GM06990 (cell line): ENCODE measurements around the gene RNF175.
"Not testable (repeated sequence)": the region's sequence is repeated elsewhere in the genome, so short reads cannot be mapped to it uniquely, and the experiment has no call there.

Experiments used
- DNase-seq: peaks from one replicate; pipeline ENCODE4 v3.0.0-alpha.2; 2011; ENCODE audit not compliant: insufficient read length; ENCODE audit errors: extremely low read depth
- H3K27me3 ChIP-seq: replicated peaks from 2 replicates; pipeline ENCODE4 v1.6.0; 2011; ENCODE audit warnings: low read length; ENCODE audit not compliant: control insufficient read depth, insufficient read depth
- H3K36me3 ChIP-seq: 2 replicates; pipeline ENCODE4 v1.5.1; 2011; ENCODE audit warnings: low read length; ENCODE audit not compliant: control insufficient read depth, insufficient read depth
- H3K4me3 ChIP-seq: replicated peaks from 2 replicates; pipeline ENCODE4 v1.5.1; 2011; ENCODE audit warnings: low read depth, mild to moderate bottlenecking, control low read depth, low read length
- TF ChIP-seq, protein P1 (sequence below): IDR thresholded peaks from 2 replicates; pipeline ENCODE4 v1.5.1; 2011; ENCODE audit warnings: low read length, control low read depth, mild to moderate bottlenecking, inconsistent platforms; ENCODE audit not compliant: insufficient read depth, poor library complexity, severe bottlenecking

Gene RNF175

DNA sequence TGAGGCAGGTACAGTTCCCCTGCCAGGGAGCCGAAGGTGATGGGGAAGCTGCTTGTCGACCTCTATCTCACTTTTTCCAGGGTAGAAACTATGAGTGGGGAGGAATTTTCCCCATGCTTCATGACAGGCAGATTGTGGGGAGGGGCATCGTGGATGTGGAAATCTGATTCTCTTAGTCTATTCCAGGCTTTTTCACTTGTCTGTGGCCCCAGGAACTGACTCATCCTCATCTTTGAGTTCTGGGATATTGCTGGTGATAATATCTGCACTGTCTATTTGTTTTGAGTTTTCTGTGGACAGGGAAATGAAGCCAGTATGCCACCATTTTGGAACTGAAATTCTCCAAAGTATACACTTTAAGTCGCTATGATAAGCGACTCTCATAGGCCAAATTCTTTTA, 83.3 kb downstream of the RNF175 start:
- Histone ChIP-seq H3K36me3 (no peaks in the 10 kb centered on the region), H3K4me3 (no peak overlapping the region), H3K27me3 (no peaks in the 10 kb centered on the region)
- no peak for DNase-seq
- TF ChIP-seq, protein P1, sequence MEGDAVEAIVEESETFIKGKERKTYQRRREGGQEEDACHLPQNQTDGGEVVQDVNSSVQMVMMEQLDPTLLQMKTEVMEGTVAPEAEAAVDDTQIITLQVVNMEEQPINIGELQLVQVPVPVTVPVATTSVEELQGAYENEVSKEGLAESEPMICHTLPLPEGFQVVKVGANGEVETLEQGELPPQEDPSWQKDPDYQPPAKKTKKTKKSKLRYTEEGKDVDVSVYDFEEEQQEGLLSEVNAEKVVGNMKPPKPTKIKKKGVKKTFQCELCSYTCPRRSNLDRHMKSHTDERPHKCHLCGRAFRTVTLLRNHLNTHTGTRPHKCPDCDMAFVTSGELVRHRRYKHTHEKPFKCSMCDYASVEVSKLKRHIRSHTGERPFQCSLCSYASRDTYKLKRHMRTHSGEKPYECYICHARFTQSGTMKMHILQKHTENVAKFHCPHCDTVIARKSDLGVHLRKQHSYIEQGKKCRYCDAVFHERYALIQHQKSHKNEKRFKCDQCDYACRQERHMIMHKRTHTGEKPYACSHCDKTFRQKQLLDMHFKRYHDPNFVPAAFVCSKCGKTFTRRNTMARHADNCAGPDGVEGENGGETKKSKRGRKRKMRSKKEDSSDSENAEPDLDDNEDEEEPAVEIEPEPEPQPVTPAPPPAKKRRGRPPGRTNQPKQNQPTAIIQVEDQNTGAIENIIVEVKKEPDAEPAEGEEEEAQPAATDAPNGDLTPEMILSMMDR, result no peak

DNA sequence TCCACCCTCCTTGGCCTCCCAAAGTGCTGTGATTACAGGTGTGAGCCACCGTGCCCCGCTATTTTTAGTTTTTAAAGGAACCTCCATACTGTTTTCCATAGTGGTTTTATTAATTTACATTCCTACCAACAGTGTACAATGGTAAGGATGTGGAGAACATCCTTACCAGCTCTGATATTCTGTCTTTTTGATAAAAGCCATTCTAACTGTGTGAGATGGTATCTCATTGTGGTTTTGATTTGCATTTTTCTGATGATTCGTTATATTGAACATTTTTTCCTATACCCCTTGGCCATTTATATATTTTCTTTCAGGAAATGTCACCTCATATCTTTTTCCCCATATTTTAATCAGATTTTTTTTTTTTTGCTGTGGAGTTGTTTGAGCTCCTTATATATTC, 90.0 kb downstream of the RNF175 start:
- DNase-seq, result no peak
- no peaks in the 10 kb centered on the region for H3K27me3 ChIP-seq
- H3K36me3 ChIP-seq, result no peaks in the 10 kb centered on the region
- TF ChIP-seq, protein P1, result no peak
- no peak overlapping the region for H3K4me3 ChIP-seq

DNA sequence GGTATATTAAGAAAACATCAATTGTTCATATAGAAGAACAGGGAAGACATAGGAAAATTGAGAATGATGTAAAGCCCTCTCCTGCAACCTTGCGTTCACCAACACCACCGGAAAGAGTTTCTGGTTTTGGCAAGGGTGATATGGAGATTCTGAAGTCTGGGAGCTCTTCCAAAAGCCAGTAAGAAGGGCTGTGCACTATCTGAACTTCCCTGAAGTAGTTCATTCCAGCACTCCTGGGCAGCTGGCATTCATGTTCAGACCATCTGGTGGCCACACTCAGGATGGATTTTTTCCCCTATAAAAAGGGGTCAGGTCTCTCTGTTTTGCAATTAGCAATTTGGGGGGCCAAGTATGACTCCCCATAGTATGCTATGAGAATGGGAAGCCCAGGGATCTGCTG, 91.2 kb downstream of the RNF175 start:
- TF ChIP-seq, protein P1, result no peak
- DNase-seq, result no peak
- no peaks in the 10 kb centered on the region for H3K27me3 ChIP-seq
- H3K4me3 ChIP-seq, result no peak overlapping the region
- no peaks in the 10 kb centered on the region for H3K36me3 ChIP-seq

DNA sequence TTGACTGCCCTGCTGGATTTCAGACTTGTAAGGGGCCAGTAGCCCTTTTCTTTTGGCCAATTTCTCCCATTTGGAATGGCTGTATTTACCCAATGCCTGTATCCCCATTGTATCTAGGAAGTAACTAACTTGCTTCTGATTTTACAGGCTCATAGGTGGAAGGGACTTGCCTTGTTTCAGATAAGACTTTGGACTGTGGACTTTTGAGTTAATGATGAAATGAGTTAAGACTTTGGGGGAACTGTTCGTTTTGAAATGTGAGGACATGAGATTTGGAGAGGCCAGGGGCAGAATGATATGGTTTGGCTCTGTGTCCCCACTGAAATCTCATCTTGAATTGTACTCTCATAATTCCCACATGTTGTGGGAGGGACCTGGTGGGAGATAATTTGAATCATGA, 93.3 kb downstream of the RNF175 start:
- not testable (repeated sequence) for H3K36me3 ChIP-seq, DNase-seq, H3K27me3 ChIP-seq, H3K4me3 ChIP-seq

DNA sequence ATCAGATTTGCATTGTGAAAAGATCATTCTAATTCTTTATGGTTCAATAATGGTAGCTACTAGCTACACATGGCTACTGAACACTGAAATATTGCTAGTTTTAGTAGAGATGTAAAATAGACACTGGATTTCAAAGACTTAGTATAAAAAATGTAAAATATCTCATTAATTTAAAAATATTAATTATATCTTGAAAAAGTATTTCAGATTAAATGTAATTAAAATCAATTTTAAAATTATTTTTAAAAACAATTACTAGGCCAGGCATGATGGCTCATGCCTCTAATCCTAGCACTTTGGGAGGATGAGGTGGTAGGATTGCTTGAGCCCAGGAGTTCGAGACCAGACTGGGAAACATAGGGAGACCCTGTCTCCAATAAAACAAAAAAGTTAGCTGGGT, 96.2 kb downstream of the RNF175 start:
- TF ChIP-seq, protein P1, result no peak
- H3K27me3 ChIP-seq, result no peaks in the 10 kb centered on the region; the same call in 1 of the 2 replicates

DNA sequence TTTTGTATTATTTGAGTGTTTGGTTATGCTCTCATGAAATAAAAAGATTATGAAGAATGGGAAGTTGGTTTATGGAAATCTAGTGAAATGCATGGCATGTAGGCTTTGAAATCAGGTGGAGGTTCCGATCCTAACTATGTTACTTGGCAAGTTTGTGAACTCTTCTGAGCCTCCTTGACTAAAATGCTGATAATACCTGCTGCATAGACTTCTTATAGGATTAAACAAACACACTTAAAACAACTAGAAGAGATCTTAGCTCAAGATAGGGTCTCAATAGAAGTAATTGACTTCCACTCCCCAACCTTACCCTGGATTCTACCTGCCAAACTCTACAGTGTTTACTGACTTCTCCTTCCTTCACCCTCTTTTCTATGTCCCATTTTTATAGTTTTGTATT, 97.9 kb downstream of the RNF175 start:
- TF ChIP-seq, protein P1, result no peak
- no peak overlapping the region for H3K4me3 ChIP-seq
- no peaks in the 10 kb centered on the region; the same call in 1 of the 2 replicates for H3K27me3 ChIP-seq
- no peak for DNase-seq
- H3K36me3 ChIP-seq, result no peaks in the 10 kb centered on the region

More for the DNA sequence above, 96.2 kb downstream of the RNF175 start:
- H3K36me3 ChIP-seq, result no peaks in the 10 kb centered on the region
- H3K4me3 ChIP-seq, result no peak overlapping the region
- DNase-seq, result no peak
